Esophagus muscularis mucosa (tissue), 3 donors: ENCODE data around the gene ANKRD11.

Source experiments
- CTCF ChIP-seq, 3 experiments: fragments of 200-600 bp in 2 of 3; fragments of 450-650 bp in 1 of 3; sonication (generic) in 2 of 3; IDR thresholded peaks; one replicate each; pipeline ENCODE4 v1.5.1; 2017 to 2019; ENCODE audit warnings: antibody characterized with exemption in 3 of 3, mild to moderate bottlenecking in 2 of 3, moderate library complexity in 1 of 3
- POLR2A ChIP-seq: fragments of 450-650 bp; IDR thresholded peaks from one replicate; pipeline ENCODE4 v1.6.1; 2017; ENCODE audit warnings: antibody characterized with exemption, moderate library complexity, mild to moderate bottlenecking, low read depth
- POLR2AphosphoS5 ChIP-seq, 2 donors: sonication (generic); formaldehyde crosslinking; IDR thresholded peaks; one replicate each; pipeline ENCODE4 v1.6.1; 2017; ENCODE audit warnings: antibody characterized with exemption in 2 of 2

- TF ChIP-seq CTCF (IDR thresholded peaks at IDR 0.05) (no peak), POLR2AphosphoS5 (IDR thresholded peaks at IDR 0.05) (no peak), POLR2A (no peak)
Measured at GRCh38 chr16:89323120-89323960, 167.0 kb downstream of the ANKRD11 start.
